ENCODE results near the gene FNDC3B. TPM values are rescaled to one million over a fixed set of nuclear protein-coding genes. Genes with fewer than 3 reads are reported as not detected.

The FNDC3B gene
- total RNA-seq, 1 donor from 2014 or later: 153 TPM

- no peak for DNase-seq
- ATAC-seq: peak in 1 of 2 donors; percentile 21
- TF ChIP-seq CTCF (IDR thresholded peaks at IDR 0.05): no peak
- H3K36me3 ChIP-seq: peaks cover 62% of the 10 kb centered on the region
- H3K4me3 ChIP-seq: no peak overlapping the region
- H3K9me3 ChIP-seq: no peaks in the 10 kb centered on the region
- intact Hi-C loops (cut with DNase I): no loop called here
- no peak overlapping the region for H3K27ac ChIP-seq
- H3K27me3 ChIP-seq (ENCODE audit: low read depth): no peaks in the 10 kb centered on the region
- peaks cover 13% of the 10 kb centered on the region for H3K4me1 ChIP-seq
These were observed 285.3 kb downstream of the FNDC3B start for GRCh38 chr3:172324611-172325203.

- H3K27me3 ChIP-seq (ENCODE audit: low read depth): no peaks in the 10 kb centered on the region
- ATAC-seq (no peak), DNase-seq (no peak)
- H3K4me1 ChIP-seq: peaks cover 7% of the 10 kb centered on the region
- TF ChIP-seq CTCF (IDR thresholded peaks at IDR 0.05): no peak
- peaks cover 62% of the 10 kb centered on the region for H3K36me3 ChIP-seq
- no peak overlapping the region for H3K27ac ChIP-seq
- no peak overlapping the region for H3K4me3 ChIP-seq
- intact Hi-C loops (cut with DNase I): no loop called here
- H3K9me3 ChIP-seq: no peaks in the 10 kb centered on the region
These were observed 286.1 kb downstream of the FNDC3B start for GRCh38 chr3:172325461-172325860.

GRCh38 chr3:172326993-172327392 lies 287.6 kb downstream of the FNDC3B start:
- DNase-seq: no peak
- Histone ChIP-seq H3K4me3 (no peak overlapping the region), H3K4me1 (no peaks in the 10 kb centered on the region), H3K9me3 (no peaks in the 10 kb centered on the region), H3K27me3 (ENCODE audit: low read depth) (no peaks in the 10 kb centered on the region), H3K36me3 (peaks cover 75% of the 10 kb centered on the region), H3K27ac (no peak overlapping the region)
- TF ChIP-seq CTCF (IDR thresholded peaks at IDR 0.05): no peak
- no peak for ATAC-seq
- intact Hi-C loops (cut with DNase I): no loop called here

GRCh38 chr3:172328282-172328681 lies 288.9 kb downstream of the FNDC3B start:
- Histone ChIP-seq H3K4me3 (no peak overlapping the region), H3K27ac (no peak overlapping the region), H3K4me1 (no peaks in the 10 kb centered on the region), H3K36me3 (peaks cover 81% of the 10 kb centered on the region), H3K27me3 (ENCODE audit: low read depth) (no peaks in the 10 kb centered on the region), H3K9me3 (no peaks in the 10 kb centered on the region)
- intact Hi-C loops (cut with DNase I): no loop called here
- DNase-seq (no peak), ATAC-seq (no peak)
- no peak for TF ChIP-seq CTCF (IDR thresholded peaks at IDR 0.05)

GRCh38 chr3:172329070-172329469 lies 289.7 kb downstream of the FNDC3B start:
- DNase-seq (no peak), ATAC-seq (no peak)
- Histone ChIP-seq H3K27ac (no peak overlapping the region), H3K4me1 (no peaks in the 10 kb centered on the region), H3K9me3 (no peaks in the 10 kb centered on the region), H3K4me3 (no peak overlapping the region), H3K36me3 (peaks cover 88% of the 10 kb centered on the region), H3K27me3 (ENCODE audit: low read depth) (no peaks in the 10 kb centered on the region)
- TF ChIP-seq CTCF (IDR thresholded peaks at IDR 0.05): no peak
- intact Hi-C loops (cut with DNase I): no loop called here
